Pancreas (tissue), 10 donors: ENCODE measurements around the gene PLD1. TPM values are rescaled to one million over a fixed set of nuclear protein-coding genes. Genes with fewer than 3 reads are reported as not detected.
A peak's percentile ranks its signal among the peaks of the same experiment; 100 is the strongest.

Source experiments
- ATAC-seq, 4 donors: fragments of 200-7000 bp; cut with Tn5 transposase; one replicate each; pipeline versions ENCODE4 v1.8.0 to v1.9.1; 2020; ENCODE audit warnings: mild to moderate bottlenecking in 4 of 4, moderate library complexity in 4 of 4
- DNase-seq, 6 donors: peaks; one replicate each; pipeline ENCODE4 v3.0.0-alpha.2; 2020
- FAIRE-seq: peaks from 2 replicates; lab custom pipeline; 2012; peaks lifted over from hg19 to GRCh38; lab: Jason Lieb, UNC
- H3K27ac ChIP-seq, 4 donors: fragments of 200-600 bp; sonication (generic); 1 replicate in 3 of 4; 2 replicates in 1 of 4; pipeline versions ENCODE4 v1.5.0 to v1.8.0; 2020
- H3K27me3 ChIP-seq, 4 donors: fragments of 200-600 bp; one replicate each; pipeline ENCODE4 v1.8.0; 2021
- H3K36me3 ChIP-seq, 3 donors: fragments of 200-600 bp; sonication (generic) in 1 of 3; one replicate each; pipeline versions ENCODE4 v1.5.0 to v1.8.0; 2020 to 2021
- H3K4me1 ChIP-seq, 3 donors: fragments of 200-600 bp; one replicate each; pipeline ENCODE4 v1.8.0; 2021
- H3K4me3 ChIP-seq, 4 donors: fragments of 200-600 bp; sonication (generic) in 2 of 4; one replicate each; pipeline versions ENCODE4 v1.5.0 to v1.8.0; 2020 to 2021
- H3K9me3 ChIP-seq, 4 donors: fragments of 200-600 bp; one replicate each; pipeline ENCODE4 v1.8.0; 2021
- WGBS, 2 donors: extraction: QIAGEN DNeasy Blood & Tissue Kit; methylation state at CpG; one replicate each; pipeline ENCODE4 v1.1.7; 2013; 5-methylcytosine and 5-hydroxymethylcytosine counted together
- intact Hi-C, 3 donors: fragments of 100-400 bp; cut with DNase I; formaldehyde crosslinking; loops; one replicate each; pipeline versions ENCODE4 v1.11.1 to v1.14.2; 2022
- polyA plus RNA-seq, 2 donors: library from polyadenylated mRNA; stranded (reverse); fragments of 200-250 nt; gene quantifications; one replicate each; pipeline ENCODE4 v1.2.3, GENCODE V29; 2013
- total RNA-seq, 6 donors: library from RNA; stranded (reverse); fragmentation: NEBNext Ultra II Directional in 4 of 6; extraction: Animal tissue kit (Norgen Biotek cat#: 25700) in 4 of 6; gene quantifications; one replicate each; pipeline versions ENCODE4 v1.2.1 to v1.2.4, GENCODE V29; 2021 to 2023
- TF ChIP-seq, protein P1 (sequence below), 4 donors: fragments of 200-600 bp; sonication (generic) in 3 of 4; IDR thresholded peaks; one replicate each; pipeline versions ENCODE4 v1.5.0 to v1.8.0; 2021; ENCODE audit warnings: antibody characterized with exemption in 4 of 4
- donor health status: healthy with polysubstance abuse.
- donor health status: DM: no; HTN: no; CAD: no; lungs with moderate emphysema.
- donor health status: DM: no; HTN: no; CAD: no.
- donor health status: control.
- donor health status: control.
- donor health status: Bipolar disorder and iron deficiency.
- donor health status: DM: yes; HTN: yes; CAD: no.
- donor health status: DM: no; HTN: no; CAD: no.
- donor health status: DM: no; HTN: no; CAD: no.
- donor health status: DM: yes; HTN: yes; CAD: no.

PLD1 gene
- total and polyA plus RNA-seq, 8 donors = 14.7 to 62.1 (median 33.7) TPM

DNA sequence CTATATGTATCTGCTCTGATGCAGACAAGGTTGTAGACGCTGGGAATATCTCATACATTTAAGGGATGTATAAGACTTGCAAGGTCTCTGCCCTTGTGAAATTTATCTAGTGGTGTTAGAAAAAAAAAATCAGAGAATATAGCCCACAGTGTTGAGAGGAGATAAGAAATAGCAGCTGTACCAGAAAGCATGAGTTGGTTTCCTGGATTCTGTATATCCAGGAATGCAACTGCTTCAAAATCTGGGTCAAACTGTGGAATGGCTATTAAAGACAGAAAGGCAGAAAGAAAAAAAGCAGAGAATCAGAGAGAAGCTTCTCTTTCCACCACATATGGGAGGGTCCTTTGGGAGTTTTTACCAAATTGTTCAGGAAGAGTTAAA lies 31.3 kb upstream of the PLD1 start:
- no peaks in the 10 kb centered on the region for H3K36me3 ChIP-seq
- WGBS, 2 donors = 45% methylated on average over 1 of the region's 1 CpG
- ATAC-seq = peak in 3 of 4 donors; percentile 12 to 62 (median 43)
- H3K4me3 ChIP-seq = no peak overlapping the region
- DNase-seq = no peak
- H3K27me3 ChIP-seq = no peaks in the 10 kb centered on the region
- peaks cover 6 to 24% (median 17%) of the 10 kb centered on the region in 3 donors for H3K4me1 ChIP-seq
- no peaks in the 10 kb centered on the region for H3K9me3 ChIP-seq
- FAIRE-seq = no peak
- H3K27ac ChIP-seq = peak overlapping the region in 2 of 4 donors; percentile 7 to 34
- TF ChIP-seq, protein P1, sequence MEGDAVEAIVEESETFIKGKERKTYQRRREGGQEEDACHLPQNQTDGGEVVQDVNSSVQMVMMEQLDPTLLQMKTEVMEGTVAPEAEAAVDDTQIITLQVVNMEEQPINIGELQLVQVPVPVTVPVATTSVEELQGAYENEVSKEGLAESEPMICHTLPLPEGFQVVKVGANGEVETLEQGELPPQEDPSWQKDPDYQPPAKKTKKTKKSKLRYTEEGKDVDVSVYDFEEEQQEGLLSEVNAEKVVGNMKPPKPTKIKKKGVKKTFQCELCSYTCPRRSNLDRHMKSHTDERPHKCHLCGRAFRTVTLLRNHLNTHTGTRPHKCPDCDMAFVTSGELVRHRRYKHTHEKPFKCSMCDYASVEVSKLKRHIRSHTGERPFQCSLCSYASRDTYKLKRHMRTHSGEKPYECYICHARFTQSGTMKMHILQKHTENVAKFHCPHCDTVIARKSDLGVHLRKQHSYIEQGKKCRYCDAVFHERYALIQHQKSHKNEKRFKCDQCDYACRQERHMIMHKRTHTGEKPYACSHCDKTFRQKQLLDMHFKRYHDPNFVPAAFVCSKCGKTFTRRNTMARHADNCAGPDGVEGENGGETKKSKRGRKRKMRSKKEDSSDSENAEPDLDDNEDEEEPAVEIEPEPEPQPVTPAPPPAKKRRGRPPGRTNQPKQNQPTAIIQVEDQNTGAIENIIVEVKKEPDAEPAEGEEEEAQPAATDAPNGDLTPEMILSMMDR (IDR thresholded peaks at IDR 0.05) = no peak
- intact Hi-C loops = no loop called here

DNA sequence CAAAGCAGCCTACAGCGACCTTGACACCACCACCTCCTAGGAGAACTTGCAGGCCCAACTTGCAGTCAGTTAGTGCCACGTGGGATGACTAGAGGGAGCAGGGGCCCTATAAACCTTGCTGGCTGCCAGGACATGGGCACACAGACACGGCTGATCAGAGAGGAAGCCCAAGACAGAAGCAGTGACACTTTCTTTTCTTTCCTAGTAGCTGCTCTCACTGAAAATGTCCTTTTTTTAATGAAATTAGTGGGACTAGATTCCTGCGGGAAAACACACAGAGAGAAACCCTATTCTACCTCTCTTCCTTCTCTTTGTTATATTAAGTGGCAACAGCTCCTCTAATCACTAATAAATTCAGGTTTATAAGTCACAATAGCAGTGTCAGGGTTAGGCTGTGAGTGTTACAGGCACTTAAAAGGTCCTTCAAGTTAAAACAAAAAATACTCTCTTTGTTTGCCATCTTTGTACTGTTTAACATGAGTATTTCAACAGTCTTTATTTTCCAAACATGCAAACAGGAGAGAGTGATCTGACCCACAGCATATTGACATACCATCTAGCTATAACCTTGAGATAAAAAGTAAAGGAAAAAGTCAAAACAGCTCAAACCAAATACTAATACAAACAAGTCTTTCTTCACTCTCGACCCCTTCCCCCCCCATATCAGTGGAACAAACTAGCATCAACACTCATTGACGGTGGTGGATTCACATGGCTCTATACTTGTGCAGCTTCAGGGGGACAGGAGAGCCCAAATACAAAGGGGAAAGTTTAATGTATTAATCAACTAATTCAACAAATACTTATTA lies 30.7 kb upstream of the PLD1 start:
- FAIRE-seq (no peak), ATAC-seq (peak; percentile 39 to 73 (median 47)), DNase-seq (no peak)
- peaks cover 6 to 24% (median 17%) of the 10 kb centered on the region in 3 donors for H3K4me1 ChIP-seq
- no peaks in the 10 kb centered on the region for H3K9me3 ChIP-seq
- intact Hi-C loops = no loop called here
- H3K27me3 ChIP-seq = no peaks in the 10 kb centered on the region
- WGBS, 2 donors = 36 to 39% methylated on average over 6 of the region's 6 CpGs
- TF ChIP-seq, protein P1 (IDR thresholded peaks at IDR 0.05) = no peak
- peak overlapping the region in 2 of 4 donors; percentile 7 to 34 for H3K27ac ChIP-seq
- H3K4me3 ChIP-seq = no peak overlapping the region
- no peaks in the 10 kb centered on the region for H3K36me3 ChIP-seq

DNA sequence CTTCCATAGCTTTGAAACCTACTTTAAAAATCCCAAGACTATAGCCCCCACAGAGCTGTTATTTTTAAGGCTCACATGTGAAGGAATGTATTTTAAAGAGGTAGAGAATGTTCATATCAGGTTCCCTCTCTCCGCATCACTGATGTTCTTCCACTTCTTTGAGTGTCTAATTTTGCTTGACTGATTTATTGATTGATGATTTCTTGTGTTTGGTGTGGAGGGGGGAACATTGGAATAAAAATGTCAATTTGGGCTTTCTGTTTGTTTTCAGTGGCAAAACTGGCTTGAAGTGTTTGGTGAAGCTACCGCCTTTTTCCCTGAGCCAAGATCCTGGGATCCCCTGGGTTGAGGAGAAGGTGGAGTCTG lies 30.1 kb upstream of the PLD1 start:
- TF ChIP-seq, protein P1 (IDR thresholded peaks at IDR 0.05) = no peak
- H3K9me3 ChIP-seq = no peaks in the 10 kb centered on the region
- ATAC-seq = no peak
- FAIRE-seq = no peak
- peak overlapping the region in 1 of 4 donors; percentile 34 for H3K27ac ChIP-seq
- H3K4me1 ChIP-seq = peaks cover 6 to 24% (median 17%) of the 10 kb centered on the region in 3 donors
- DNase-seq = no peak
- intact Hi-C loops = no loop called here
- no peaks in the 10 kb centered on the region for H3K27me3 ChIP-seq
- H3K36me3 ChIP-seq = no peaks in the 10 kb centered on the region
- WGBS, 2 donors = 92 to 95% methylated on average over 2 of the region's 2 CpGs
- H3K4me3 ChIP-seq = no peak overlapping the region

DNA sequence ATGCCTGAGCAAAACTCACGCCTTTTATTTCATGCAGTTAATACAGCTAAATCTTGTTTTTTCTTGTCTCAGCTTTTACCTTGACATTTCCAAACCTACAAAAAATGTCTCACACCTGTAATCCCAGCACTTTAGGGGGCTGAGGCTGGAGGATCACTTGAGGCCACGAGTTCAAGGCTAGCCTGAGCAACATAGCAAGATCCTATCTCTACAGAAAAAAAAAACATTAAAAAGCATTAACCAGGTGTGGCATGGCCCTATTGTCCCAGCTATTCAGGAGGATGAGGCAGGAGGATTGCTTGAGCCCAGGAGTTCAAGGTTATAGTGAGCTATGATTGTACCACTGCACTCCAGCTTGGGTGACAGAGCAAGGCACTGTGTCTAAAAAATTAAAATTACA lies 29.0 kb upstream of the PLD1 start:
- intact Hi-C loops = no loop called here
- Histone ChIP-seq H3K9me3 (no peaks in the 10 kb centered on the region), H3K27ac (no peak overlapping the region), H3K4me3 (no peak overlapping the region), H3K4me1 (peaks cover 11 to 33% (median 24%) of the 10 kb centered on the region in 3 donors), H3K36me3 (no peaks in the 10 kb centered on the region), H3K27me3 (no peaks in the 10 kb centered on the region)
- no peak for DNase-seq
- TF ChIP-seq, protein P1 (IDR thresholded peaks at IDR 0.05) = no peak
- FAIRE-seq = no peak
- ATAC-seq = no peak
- 68 to 84% methylated on average over 2 of the region's 2 CpGs for WGBS, 2 donors

DNA sequence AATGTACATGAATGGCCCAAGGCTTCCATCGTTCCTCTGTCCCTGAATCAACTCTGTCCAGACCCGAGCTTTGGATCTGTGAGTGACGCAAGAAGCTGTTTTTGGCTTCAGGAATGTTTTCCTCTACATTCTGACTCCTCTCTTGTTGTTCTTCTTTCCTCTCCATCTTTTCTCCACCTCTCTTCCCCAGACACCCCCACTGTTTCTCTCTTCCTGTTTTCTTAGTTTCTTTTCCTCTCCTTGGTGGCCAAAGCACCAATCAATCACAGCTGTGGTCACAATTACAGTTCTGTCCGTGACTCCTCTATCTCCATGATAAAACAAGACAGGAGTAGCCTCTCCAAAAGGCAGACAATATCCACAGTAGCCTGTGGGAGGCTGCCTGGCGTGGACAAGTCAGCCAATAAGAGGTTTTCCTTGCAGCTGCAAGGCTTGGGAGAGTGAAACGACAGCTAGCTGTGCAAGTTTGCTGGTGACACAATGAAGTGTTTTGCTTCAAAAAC lies 28.0 kb upstream of the PLD1 start:
- DNase-seq (no peak), ATAC-seq (peak in 1 of 4 donors; percentile 49), FAIRE-seq (no peak)
- Histone ChIP-seq H3K9me3 (no peaks in the 10 kb centered on the region), H3K27me3 (no peaks in the 10 kb centered on the region), H3K4me1 (peaks cover 15 to 43% (median 34%) of the 10 kb centered on the region in 3 donors), H3K27ac (peak overlapping the region in 1 of 4 donors; percentile 21), H3K4me3 (no peak overlapping the region), H3K36me3 (no peaks in the 10 kb centered on the region)
- intact Hi-C loops = no loop called here
- TF ChIP-seq, protein P1 (IDR thresholded peaks at IDR 0.05) = no peak
- 45 to 49% methylated on average over 6 of the region's 6 CpGs for WGBS, 2 donors
